ENCODE results near the gene OR2T6. TPM values are rescaled to one million over a fixed set of nuclear protein-coding genes. Genes with fewer than 3 reads are reported as not detected.

The OR2T6 gene
- total and polyA plus RNA-seq, 2 experiments from 2014 or later: not detected

DNA sequence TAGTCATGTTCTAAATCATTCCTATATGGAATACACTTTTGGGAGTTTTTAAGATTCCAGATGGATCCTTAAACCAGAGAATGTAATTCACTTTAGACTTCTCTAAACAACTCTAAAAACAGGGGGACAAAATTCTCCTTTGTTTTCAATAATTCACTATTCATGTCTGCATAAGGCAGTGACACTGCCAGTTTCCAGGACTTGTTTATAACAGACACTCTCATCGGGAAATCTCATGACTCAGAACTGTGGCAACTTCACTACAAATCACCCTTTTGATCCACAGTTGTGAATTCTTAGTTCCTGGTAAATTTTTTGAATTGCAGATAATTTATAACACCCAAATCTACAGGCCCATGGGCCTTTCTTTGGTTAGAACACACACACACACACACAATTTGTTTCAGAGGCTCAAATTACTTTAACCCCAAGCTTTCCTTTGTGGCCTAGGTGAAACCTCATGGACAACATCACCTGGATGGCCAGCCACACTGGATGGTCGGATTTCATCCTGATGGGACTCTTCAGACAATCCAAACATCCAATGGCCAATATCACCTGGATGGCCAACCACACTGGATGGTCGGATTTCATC, 14.3 kb upstream of the OR2T6 start, which contains the start of gene OR2T4:
TSS of gene OR2T4 (plus strand) at position 545 of the 595 bp plus-strand sequence. CDS start at position 545, 0 bp downstream.
- Histone ChIP-seq H3K27ac (no peak within 1 kb of the TSS), H2AFZ (no peak within 1 kb of the TSS), H3K9me2 (replicated peaks; ENCODE audit: insufficient read depth) (no peaks in the 10 kb centered on the region), H3K27me3 (no peaks in the 10 kb centered on the region), H4K20me1 (ENCODE audit: insufficient read depth, poor library complexity, severe bottlenecking) (no peaks in the 10 kb centered on the region), H3K36me3 (replicated peaks; ENCODE audit: insufficient read depth, low read depth) (no peaks in the 10 kb centered on the region), H3K4me3 (no peak within 1 kb of the TSS), H3K9me3 (ENCODE audit: low read depth) (no peaks in the 10 kb centered on the region), H3K79me2 (no peaks in the 10 kb centered on the region), H3K4me1 (ENCODE audit: insufficient read depth) (no peaks in the 10 kb centered on the region), H3K4me2 (no peak within 1 kb of the TSS)
- TF ChIP-seq EZH2 (IDR thresholded peaks at IDR 0.05; ENCODE audit: borderline replicate concordance): no peak
- 21% methylated on average over 3 of the region's 3 CpGs for WGBS (ENCODE audit: low lambda C conversion rate, missing lambda C conversion rate)
- no peak for DNase-seq (ENCODE audit: low spot score)

DNA sequence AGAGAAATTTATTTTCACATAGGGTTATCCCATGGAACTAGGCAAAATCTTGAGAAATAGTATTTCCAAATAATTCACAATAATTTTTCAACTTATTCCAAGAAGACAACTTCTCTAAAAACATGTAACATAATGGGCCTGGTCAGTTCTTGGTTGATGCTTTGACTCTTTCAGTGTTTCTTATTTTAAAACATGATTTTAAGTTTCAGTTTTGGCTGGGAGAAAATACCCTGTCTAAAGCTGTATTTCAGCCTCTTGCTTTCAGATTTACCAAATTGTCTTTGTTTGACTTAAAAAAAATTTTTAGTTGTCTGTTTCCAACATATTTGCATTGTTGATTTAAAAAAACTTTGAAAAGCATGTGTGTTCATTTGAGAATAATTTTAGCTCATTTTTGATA, 8.9 kb upstream of the OR2T6 start:
- TF ChIP-seq EZH2phosphoT487 (IDR thresholded peaks at IDR 0.05; ENCODE audit: low read depth, severe bottlenecking, unreplicated experiment): no peak
- TF ChIP-seq, protein P1, sequence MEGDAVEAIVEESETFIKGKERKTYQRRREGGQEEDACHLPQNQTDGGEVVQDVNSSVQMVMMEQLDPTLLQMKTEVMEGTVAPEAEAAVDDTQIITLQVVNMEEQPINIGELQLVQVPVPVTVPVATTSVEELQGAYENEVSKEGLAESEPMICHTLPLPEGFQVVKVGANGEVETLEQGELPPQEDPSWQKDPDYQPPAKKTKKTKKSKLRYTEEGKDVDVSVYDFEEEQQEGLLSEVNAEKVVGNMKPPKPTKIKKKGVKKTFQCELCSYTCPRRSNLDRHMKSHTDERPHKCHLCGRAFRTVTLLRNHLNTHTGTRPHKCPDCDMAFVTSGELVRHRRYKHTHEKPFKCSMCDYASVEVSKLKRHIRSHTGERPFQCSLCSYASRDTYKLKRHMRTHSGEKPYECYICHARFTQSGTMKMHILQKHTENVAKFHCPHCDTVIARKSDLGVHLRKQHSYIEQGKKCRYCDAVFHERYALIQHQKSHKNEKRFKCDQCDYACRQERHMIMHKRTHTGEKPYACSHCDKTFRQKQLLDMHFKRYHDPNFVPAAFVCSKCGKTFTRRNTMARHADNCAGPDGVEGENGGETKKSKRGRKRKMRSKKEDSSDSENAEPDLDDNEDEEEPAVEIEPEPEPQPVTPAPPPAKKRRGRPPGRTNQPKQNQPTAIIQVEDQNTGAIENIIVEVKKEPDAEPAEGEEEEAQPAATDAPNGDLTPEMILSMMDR (IDR thresholded peaks at IDR 0.05; ENCODE audit: poor library complexity): no peak
- no peak for TF ChIP-seq EZH2 (IDR thresholded peaks at IDR 0.05; ENCODE audit: borderline replicate concordance)
- peaks cover 3% of the 10 kb centered on the region for H3K9me3 ChIP-seq (ENCODE audit: low read depth)
- H3K79me2 ChIP-seq: no peaks in the 10 kb centered on the region
- H3K27ac ChIP-seq: no peak overlapping the region
- no peak for DNase-seq (ENCODE audit: low spot score)
- no peak overlapping the region for H3K4me3 ChIP-seq
- H3K9me2 ChIP-seq (replicated peaks; ENCODE audit: insufficient read depth): no peaks in the 10 kb centered on the region
- no peak overlapping the region for H2AFZ ChIP-seq
- H3K4me1 ChIP-seq (ENCODE audit: insufficient read depth): no peaks in the 10 kb centered on the region
- no peaks in the 10 kb centered on the region for H3K36me3 ChIP-seq (replicated peaks; ENCODE audit: insufficient read depth, low read depth)
- no peaks in the 10 kb centered on the region for H4K20me1 ChIP-seq (ENCODE audit: insufficient read depth, poor library complexity, severe bottlenecking)
- no peaks in the 10 kb centered on the region for H3K27me3 ChIP-seq
- H3K4me2 ChIP-seq: no peak overlapping the region

DNA sequence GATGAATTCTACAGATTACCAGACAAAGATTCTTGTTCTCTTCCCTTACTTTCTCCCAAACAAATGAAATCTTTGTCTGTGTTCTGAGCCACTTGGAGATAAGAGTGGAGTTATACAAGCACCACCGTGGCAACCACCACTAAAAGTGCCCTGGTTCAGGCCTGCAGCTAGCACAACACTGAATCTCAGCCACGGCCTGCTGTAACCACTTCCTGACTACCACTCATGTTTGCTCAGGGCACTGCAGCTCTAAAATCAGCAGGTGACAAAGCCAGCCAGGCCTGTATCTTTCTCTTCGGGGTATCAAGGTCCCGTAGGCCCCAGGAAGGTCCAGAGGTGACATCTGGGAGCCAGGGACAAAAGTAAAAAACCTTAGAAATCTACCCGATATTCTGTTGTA, 3.2 kb upstream of the OR2T6 start:
- peaks cover 3% of the 10 kb centered on the region for H3K9me3 ChIP-seq (ENCODE audit: low read depth)
- no peaks in the 10 kb centered on the region for H3K36me3 ChIP-seq (replicated peaks; ENCODE audit: insufficient read depth, low read depth)
- TF ChIP-seq, protein P1 (IDR thresholded peaks at IDR 0.05; ENCODE audit: poor library complexity): no peak
- no peak for TF ChIP-seq EZH2phosphoT487 (IDR thresholded peaks at IDR 0.05; ENCODE audit: low read depth, severe bottlenecking, unreplicated experiment)
- no peak for TF ChIP-seq EZH2 (IDR thresholded peaks at IDR 0.05; ENCODE audit: borderline replicate concordance)
- 63% methylated on average over 5 of the region's 5 CpGs for WGBS (ENCODE audit: low lambda C conversion rate, missing lambda C conversion rate)
- no peaks in the 10 kb centered on the region for H4K20me1 ChIP-seq (ENCODE audit: insufficient read depth, poor library complexity, severe bottlenecking)
- H2AFZ ChIP-seq: no peak overlapping the region
- H3K9me2 ChIP-seq (replicated peaks; ENCODE audit: insufficient read depth): no peaks in the 10 kb centered on the region
- no peaks in the 10 kb centered on the region for H3K4me1 ChIP-seq (ENCODE audit: insufficient read depth)
- no peaks in the 10 kb centered on the region for H3K27me3 ChIP-seq
- H3K79me2 ChIP-seq: no peaks in the 10 kb centered on the region
- no peak overlapping the region for H3K27ac ChIP-seq
- H3K4me3 ChIP-seq: no peak overlapping the region
- DNase-seq (ENCODE audit: low spot score): no peak
- no peak overlapping the region for H3K4me2 ChIP-seq

DNA sequence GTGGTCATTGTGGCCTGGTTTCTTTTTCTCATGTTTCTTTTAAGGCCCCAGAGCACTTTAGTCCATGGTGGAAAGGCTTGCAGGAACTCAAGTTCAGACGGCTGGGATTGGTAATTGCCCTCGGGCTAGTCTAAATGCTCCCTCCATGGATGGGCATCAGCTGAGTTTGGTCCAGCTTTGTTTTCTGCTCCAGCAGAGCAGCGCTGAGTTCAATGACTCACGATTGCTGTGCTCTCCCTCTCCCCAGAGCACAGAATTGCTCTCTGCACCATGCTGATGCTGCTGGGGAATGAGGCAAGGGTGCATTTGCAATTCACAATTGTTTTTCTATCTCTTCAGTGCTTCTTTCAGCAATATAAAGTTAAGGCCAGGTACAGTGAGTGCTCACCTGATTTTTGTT, 1.8 kb upstream of the OR2T6 start:
- TF ChIP-seq EZH2phosphoT487 (IDR thresholded peaks at IDR 0.05; ENCODE audit: low read depth, severe bottlenecking, unreplicated experiment) (no peak), EZH2 (IDR thresholded peaks at IDR 0.05; ENCODE audit: borderline replicate concordance) (no peak)
- TF ChIP-seq, protein P1 (IDR thresholded peaks at IDR 0.05; ENCODE audit: poor library complexity): no peak
- H3K4me1 ChIP-seq (ENCODE audit: insufficient read depth): no peaks in the 10 kb centered on the region
- no peaks in the 10 kb centered on the region for H3K79me2 ChIP-seq
- no peak overlapping the region for H3K27ac ChIP-seq
- no peaks in the 10 kb centered on the region for H3K9me2 ChIP-seq (replicated peaks; ENCODE audit: insufficient read depth)
- no peaks in the 10 kb centered on the region for H4K20me1 ChIP-seq (ENCODE audit: insufficient read depth, poor library complexity, severe bottlenecking)
- no peak overlapping the region for H3K4me2 ChIP-seq
- H3K9me3 ChIP-seq (ENCODE audit: low read depth): peaks cover 3% of the 10 kb centered on the region
- no peaks in the 10 kb centered on the region for H3K36me3 ChIP-seq (replicated peaks; ENCODE audit: insufficient read depth, low read depth)
- no peak for DNase-seq (ENCODE audit: low spot score)
- no peak overlapping the region for H2AFZ ChIP-seq
- no peak overlapping the region for H3K4me3 ChIP-seq
- 66% methylated on average over 4 of the region's 4 CpGs for WGBS (ENCODE audit: low lambda C conversion rate, missing lambda C conversion rate)
- H3K27me3 ChIP-seq: no peaks in the 10 kb centered on the region

Measured in hepatocyte (in vitro differentiated cells).